AG04450 (cell line): ENCODE measurements around the gene PIP5KL1. TPM values are rescaled to one million over a fixed set of nuclear protein-coding genes. Genes with fewer than 3 reads are reported as not detected.

Source experiments
- CTCF ChIA-PET: fragments of 300-600, 350-600 bp; formaldehyde crosslinking; extraction: SDS; loops from one replicate; lab custom pipeline; 2022; ENCODE audit warnings: antibody characterized with exemption, inconsistent platforms; lab: Charles Lee
- POLR2A ChIA-PET: fragments of 350-600 bp; formaldehyde crosslinking; extraction: SDS; loops from one replicate; lab custom pipeline; 2021; ENCODE audit warnings: antibody characterized with exemption, inconsistent platforms; lab: Yijun Ruan, JAX
- DNase-seq: peaks from one replicate; pipeline ENCODE4 v3.0.0-alpha.2; 2011; ENCODE audit warnings: low read depth, low spot score
- H3K27ac ChIP-seq: one replicate; pipeline ENCODE4 v1.5.1; 2012; ENCODE audit warnings: low read depth, low read length, control low read depth
- H3K27me3 ChIP-seq: one replicate; pipeline ENCODE4 v1.6.0; 2012; ENCODE audit warnings: low read length; ENCODE audit not compliant: control insufficient read depth, insufficient read depth
- H3K4me3 ChIP-seq: 2 replicates; pipeline ENCODE4 v1.5.1; 2011; ENCODE audit warnings: mild to moderate bottlenecking, low read depth, low read length, control low read depth
- H3K9me3 ChIP-seq: 2 replicates; pipeline ENCODE4 v1.5.1; 2012; ENCODE audit warnings: low read length; ENCODE audit not compliant: control insufficient read depth, insufficient read depth
- polyA plus RNA-seq: library from polyadenylated mRNA; depleted of rRNA; stranded (reverse); fragments of >200 nt; gene quantifications from 2 replicates; pipeline ENCODE4 v1.2.3, GENCODE V29; 2011
- TF ChIP-seq, protein P1 (sequence below): IDR thresholded peaks from 2 replicates; pipeline ENCODE4 v1.5.1; 2011; ENCODE audit warnings: low read depth, low read length, control low read depth, inconsistent platforms

The PIP5KL1 gene
- polyA plus RNA-seq, 1 experiment: 1.2 TPM

DNA sequence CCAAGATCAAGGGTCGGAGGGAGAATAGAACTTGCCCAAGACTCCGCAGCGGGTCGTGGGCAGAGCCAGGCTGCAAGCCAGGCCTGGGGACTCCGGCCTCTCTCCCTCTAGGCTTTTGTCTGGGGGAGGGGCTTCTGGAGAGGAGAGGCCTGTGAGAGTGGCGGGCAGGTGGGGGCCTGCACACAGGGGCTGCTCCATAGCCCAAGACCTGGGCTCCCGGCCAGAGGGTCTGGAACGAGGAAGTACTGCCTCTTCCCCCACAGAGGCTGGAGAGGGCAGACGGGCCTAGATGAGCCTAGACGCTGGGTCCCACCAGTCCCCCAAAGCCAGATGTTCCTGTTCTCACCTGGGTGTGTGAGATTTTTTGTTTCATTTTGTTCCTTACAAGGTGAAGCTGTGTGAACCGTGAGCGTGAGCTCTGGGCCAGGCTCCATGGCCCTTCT is 26.0 kb downstream of the PIP5KL1 start:
- CTCF ChIA-PET: no interaction called here
- Histone ChIP-seq H3K4me3 (no peak overlapping the region), H3K9me3 (no peaks in the 10 kb centered on the region), H3K27me3 (no peaks in the 10 kb centered on the region), H3K27ac (no peak overlapping the region)
- TF ChIP-seq, protein P1, sequence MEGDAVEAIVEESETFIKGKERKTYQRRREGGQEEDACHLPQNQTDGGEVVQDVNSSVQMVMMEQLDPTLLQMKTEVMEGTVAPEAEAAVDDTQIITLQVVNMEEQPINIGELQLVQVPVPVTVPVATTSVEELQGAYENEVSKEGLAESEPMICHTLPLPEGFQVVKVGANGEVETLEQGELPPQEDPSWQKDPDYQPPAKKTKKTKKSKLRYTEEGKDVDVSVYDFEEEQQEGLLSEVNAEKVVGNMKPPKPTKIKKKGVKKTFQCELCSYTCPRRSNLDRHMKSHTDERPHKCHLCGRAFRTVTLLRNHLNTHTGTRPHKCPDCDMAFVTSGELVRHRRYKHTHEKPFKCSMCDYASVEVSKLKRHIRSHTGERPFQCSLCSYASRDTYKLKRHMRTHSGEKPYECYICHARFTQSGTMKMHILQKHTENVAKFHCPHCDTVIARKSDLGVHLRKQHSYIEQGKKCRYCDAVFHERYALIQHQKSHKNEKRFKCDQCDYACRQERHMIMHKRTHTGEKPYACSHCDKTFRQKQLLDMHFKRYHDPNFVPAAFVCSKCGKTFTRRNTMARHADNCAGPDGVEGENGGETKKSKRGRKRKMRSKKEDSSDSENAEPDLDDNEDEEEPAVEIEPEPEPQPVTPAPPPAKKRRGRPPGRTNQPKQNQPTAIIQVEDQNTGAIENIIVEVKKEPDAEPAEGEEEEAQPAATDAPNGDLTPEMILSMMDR: no peak
- POLR2A ChIA-PET: no interaction called here
- DNase-seq: no peak

- POLR2A ChIA-PET: no interaction called here
- DNase-seq: no peak
- no peak overlapping the region for H3K4me3 ChIP-seq
- TF ChIP-seq, protein P1: no peak
- H3K27me3 ChIP-seq: no peaks in the 10 kb centered on the region
- CTCF ChIA-PET: no interaction called here
- peaks cover 4% of the 10 kb centered on the region; the same call in 1 of the 2 replicates for H3K9me3 ChIP-seq
- H3K27ac ChIP-seq: no peak overlapping the region
Measured at GRCh38 chr9:127903557-127904475, 26.8 kb downstream of the PIP5KL1 start.

DNA sequence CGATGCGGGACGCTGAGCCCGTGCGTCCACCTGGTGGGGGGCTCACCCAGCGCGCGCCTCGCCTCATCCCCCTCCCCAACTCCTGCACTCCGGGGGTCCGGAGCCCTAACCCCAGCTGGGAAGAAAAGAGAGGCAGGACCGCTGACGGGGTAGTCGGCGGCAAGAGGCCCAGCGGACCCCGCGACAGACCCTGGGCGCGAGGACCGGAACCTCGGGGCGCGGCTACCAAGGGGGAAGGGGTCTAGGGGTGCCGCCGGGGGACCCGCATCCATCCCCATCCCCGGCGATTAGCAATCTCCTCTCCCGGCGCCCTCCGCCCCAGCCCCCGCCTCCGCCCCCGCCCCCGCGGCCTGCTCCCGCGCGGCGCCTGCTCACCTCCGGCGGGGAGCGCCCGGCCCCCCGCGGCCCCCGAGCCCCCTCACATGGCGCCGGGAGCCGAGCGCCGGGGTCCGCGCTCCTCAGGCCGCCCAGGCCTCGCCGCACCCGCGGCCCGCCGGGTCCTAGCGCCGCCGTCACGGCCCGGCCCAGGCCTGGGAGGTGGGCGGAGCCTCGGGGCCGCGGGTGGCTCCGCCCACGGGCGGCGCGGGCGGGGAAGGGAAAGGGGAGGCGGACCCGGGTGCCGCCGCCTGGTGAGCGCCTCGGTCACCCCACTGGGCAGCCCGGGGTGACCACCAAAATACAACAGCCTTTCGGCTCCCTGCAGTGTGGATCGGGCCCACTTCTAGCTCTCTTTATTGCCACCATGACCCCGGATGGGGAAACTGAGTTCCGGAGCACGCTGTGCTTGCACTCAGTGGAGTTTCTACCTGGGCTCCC is 31.2 kb downstream of the PIP5KL1 start, which contains the start of gene ST6GALNAC6:
TSS of gene ST6GALNAC6 (minus strand) at position 476 of the 816 bp plus-strand sequence. CDS start 1,622 bp downstream, outside the sequence.
- peak within 1 kb of the TSS; percentile 90 for H3K27ac ChIP-seq
- peaks cover 18% of the 10 kb centered on the region for H3K9me3 ChIP-seq
- DNase-seq: no peak
- POLR2A ChIA-PET: interaction anchor here (0.8 to 2.9 kb wide), 5 partner anchors 17 to 261 kb away, joined by 3 to 18 read pairs (median 4); partner anchors contain the start of genes BBLN, CDK9 and ST6GALNAC4
- peak within 1 kb of the TSS; percentile 80 for H3K4me3 ChIP-seq
- TF ChIP-seq, protein P1: no peak
- CTCF ChIA-PET: interaction anchor here (0.7 kb wide), 1 partner anchor 22 kb away, joined by 3 read pairs; no protein-coding TSS in a partner anchor
- no peaks in the 10 kb centered on the region for H3K27me3 ChIP-seq

DNA sequence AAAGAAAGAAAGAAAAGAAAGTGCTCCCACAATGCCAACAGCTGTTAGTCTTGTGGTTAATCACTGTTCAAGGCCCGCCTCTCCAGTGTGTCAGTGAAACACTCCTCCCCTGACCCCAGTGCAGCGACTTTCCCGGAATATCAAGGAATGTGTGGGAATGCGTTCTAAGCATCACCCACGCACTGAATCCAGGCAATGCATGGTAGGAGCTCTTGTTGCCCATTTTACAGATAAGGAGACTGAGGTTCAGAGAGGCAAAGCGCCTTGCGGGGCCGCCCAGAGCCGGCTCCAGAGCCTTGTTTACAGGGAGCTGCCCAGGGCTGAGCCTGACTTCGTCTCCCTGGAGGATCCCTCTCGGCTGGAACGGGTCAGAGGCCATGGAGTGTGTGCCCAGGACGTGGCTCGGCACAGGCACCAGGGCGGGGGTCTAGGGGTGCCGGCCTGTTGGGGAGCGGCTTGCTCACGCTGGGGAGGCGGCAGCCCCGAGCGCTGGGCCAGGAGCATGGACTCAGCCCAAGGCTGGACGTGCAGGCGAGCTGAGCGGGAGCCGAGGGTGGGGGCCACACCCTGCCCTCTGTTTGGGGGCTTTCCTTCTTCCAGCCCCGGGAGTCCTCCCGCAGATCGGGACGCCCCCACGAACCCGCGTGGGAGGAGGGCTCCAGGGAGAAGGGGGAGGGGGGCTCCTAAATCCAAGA is 32.0 kb downstream of the PIP5KL1 start:
- DNase-seq: peak; percentile 64
- peaks cover 26% of the 10 kb centered on the region for H3K9me3 ChIP-seq
- H3K27me3 ChIP-seq: no peaks in the 10 kb centered on the region
- peak overlapping the region; percentile 90 for H3K27ac ChIP-seq
- POLR2A ChIA-PET: interaction anchor here (0.5 to 2.9 kb wide), 9 partner anchors 15 to 455 kb away, joined by 3 to 18 read pairs (median 4); partner anchors contain the start of genes AK1, BBLN, CDK9 and ST6GALNAC4
- TF ChIP-seq, protein P1: no peak
- H3K4me3 ChIP-seq: peak overlapping the region; percentile 80
- CTCF ChIA-PET: no interaction called here
